ENCODE measurements around the gene IGFBP1. TPM values are rescaled to one million over a fixed set of nuclear protein-coding genes. Genes with fewer than 3 reads are reported as not detected.

Gene IGFBP1
- total RNA-seq, 2 experiments from 2014 or later = not detected

DNA sequence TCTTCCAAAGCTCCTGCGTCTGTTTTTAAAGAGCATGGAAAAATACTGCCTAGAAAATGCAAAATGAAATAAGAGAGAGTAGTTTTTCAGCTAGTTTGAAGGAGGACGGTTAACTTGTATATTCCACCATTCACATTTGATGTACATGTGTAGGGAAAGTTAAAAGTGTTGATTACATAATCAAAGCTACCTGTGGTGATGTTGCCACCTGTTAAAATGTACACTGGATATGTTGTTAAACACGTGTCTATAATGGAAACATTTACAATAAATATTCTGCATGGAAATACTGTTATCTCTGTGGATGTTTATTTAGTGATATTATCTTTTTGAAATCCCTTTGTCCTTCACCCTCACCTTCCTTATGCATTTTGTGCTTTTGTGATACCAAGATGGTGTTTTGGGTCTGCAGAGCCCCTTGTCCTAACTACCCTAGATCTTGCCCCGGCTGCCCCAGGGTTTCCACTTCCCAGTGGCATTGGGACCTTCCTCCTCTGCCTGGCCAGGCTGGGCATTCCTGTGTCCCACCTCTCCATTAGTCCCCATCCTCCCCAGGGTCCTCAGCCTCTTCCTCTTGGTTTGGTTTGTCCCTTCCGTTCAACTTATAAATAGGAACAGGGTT, 5.2 kb downstream of the IGFBP1 start:
- Mint-ChIP-seq H3K4me3 (no peak overlapping the region), H3K36me3 (ENCODE audit: low read depth) (no peaks in the 10 kb centered on the region), H3K4me1 (no peaks in the 10 kb centered on the region), H3K27ac (no peak overlapping the region), H3K27me3 (peaks cover 44% of the 10 kb centered on the region), H3K9me3 (ENCODE audit: low read depth) (no peaks in the 10 kb centered on the region)
- POLR2A ChIA-PET = no interaction called here
- CTCF ChIA-PET = interaction anchor here (1.8 kb wide), 1 partner anchor 9 kb away, joined by 3 read pairs; no protein-coding TSS in a partner anchor
- no peak for DNase-seq
- no peak for ATAC-seq
- intact Hi-C loops (cut with DNase I, micrococcal nuclease) = no loop called here

DNA sequence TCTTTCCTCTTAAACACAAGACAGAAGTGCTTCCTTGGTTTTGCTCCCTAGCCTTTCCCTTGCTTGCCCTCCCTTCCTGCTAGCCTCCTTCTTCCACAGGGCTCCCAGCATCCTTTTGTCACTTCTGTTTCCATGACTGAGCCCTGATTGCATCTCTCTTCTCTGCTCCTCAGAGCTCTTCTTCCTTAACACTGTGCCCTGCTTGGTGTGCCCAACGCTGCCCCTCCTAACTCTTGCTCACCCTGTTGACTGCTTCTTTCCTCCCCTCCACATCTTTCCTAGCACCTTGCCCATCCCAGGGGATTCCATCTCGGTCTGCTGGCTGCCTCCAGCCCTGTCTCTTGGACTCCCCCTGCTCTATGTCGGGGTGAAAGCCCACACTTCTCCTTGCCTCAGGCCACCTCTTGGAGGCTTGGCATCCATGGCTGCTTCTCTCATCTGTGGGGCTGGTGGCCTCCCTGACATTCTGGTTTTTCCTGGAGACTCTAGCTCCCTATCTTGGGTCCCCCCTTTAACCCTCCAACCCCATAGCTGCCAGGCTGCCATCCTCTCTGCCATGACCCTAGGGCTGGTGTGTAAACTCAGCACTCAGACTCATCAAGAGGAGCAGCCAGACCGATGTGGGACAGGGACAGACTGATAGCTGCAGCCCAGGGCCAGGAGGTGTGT, 5.8 kb downstream of the IGFBP1 start:
- DNase-seq = no peak
- CTCF ChIA-PET = interaction anchor here (0.6 to 1.8 kb wide), 2 partner anchors 8 to 17 kb away, joined by 3 read pairs; no protein-coding TSS in a partner anchor
- ATAC-seq = no peak
- H3K4me3 Mint-ChIP-seq = no peak overlapping the region
- intact Hi-C loops (cut with DNase I, micrococcal nuclease) = no loop called here
- POLR2A ChIA-PET = no interaction called here
- H3K36me3 Mint-ChIP-seq (ENCODE audit: low read depth) = no peaks in the 10 kb centered on the region
- no peak overlapping the region for H3K27ac Mint-ChIP-seq
- peaks cover 44% of the 10 kb centered on the region for H3K27me3 Mint-ChIP-seq
- no peaks in the 10 kb centered on the region for H3K4me1 Mint-ChIP-seq
- H3K9me3 Mint-ChIP-seq (ENCODE audit: low read depth) = no peaks in the 10 kb centered on the region

DNA sequence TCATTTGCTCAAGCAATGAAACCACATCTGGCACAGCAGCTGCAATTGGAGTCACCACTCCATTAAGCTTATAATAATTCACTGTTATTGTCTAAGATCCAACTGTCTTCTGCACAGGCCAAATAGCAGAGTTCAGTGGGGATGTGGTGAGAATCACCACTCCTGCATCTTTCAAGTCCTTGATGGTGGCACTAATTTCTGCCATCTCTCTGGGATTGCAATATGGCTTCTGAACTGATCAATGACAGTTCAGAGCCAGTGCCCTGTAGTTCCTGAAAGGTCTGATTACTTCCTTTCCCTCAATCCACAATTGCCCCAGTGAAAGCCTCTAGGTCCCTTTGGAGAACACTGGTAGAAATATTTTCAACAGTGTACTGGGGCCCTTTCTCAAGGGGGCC, 6.4 kb downstream of the IGFBP1 start:
- ATAC-seq (no peak), DNase-seq (no peak)
- CTCF ChIA-PET = interaction anchor here (0.6 kb wide), 1 partner anchor 17 kb away, joined by 3 read pairs; no protein-coding TSS in a partner anchor
- Mint-ChIP-seq H3K4me3 (no peak overlapping the region), H3K27ac (no peak overlapping the region), H3K27me3 (peaks cover 40% of the 10 kb centered on the region), H3K4me1 (no peaks in the 10 kb centered on the region), H3K36me3 (ENCODE audit: low read depth) (no peaks in the 10 kb centered on the region), H3K9me3 (ENCODE audit: low read depth) (no peaks in the 10 kb centered on the region)
- POLR2A ChIA-PET = no interaction called here
- intact Hi-C loops (cut with DNase I, micrococcal nuclease) = no loop called here

DNA sequence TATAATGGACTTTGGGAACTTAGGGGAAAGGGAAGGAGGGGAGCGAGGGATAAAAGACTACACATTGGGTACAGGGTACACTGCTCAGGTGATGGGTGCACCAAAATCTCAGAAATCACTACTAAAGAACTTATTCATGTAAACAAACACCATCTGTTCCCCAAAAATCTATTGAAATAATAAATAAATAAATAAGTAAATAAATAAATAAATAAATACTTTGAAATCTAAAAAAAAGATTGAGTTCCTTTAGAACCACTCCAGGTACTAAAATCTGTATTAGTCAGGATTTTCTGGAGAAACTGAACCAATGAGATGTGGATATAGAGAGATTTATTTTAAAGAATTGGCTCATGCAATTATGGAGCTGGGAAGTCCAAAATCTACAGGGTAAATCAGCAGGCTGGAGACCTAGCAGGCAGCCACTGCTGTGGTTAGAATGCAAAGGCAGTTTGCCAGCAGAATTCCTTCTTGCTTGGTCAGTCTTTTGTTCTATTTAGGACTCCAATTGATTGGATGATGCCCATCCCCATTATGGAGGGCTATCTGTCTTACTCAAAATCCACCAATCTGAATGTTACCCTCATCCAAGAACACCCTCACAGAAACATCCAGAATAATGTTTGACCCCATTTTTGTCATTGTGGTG, 8.9 kb downstream of the IGFBP1 start:
- POLR2A ChIA-PET = no interaction called here
- CTCF ChIA-PET = no interaction called here
- no peak overlapping the region for H3K27ac Mint-ChIP-seq
- peaks cover 39% of the 10 kb centered on the region for H3K27me3 Mint-ChIP-seq
- ATAC-seq = no peak
- no peaks in the 10 kb centered on the region for H3K4me1 Mint-ChIP-seq
- DNase-seq = no peak
- intact Hi-C loops (cut with DNase I, micrococcal nuclease) = no loop called here
- H3K36me3 Mint-ChIP-seq (ENCODE audit: low read depth) = no peaks in the 10 kb centered on the region
- no peak overlapping the region for H3K4me3 Mint-ChIP-seq
- H3K9me3 Mint-ChIP-seq (ENCODE audit: low read depth) = no peaks in the 10 kb centered on the region

GRCh38 chr7:45898222-45898621, 9.9 kb downstream of the IGFBP1 start:
- DNase-seq (no peak), ATAC-seq (no peak)
- Mint-ChIP-seq H3K27ac (no peak overlapping the region), H3K4me3 (no peak overlapping the region), H3K36me3 (ENCODE audit: low read depth) (no peaks in the 10 kb centered on the region), H3K4me1 (no peaks in the 10 kb centered on the region), H3K27me3 (peaks cover 35% of the 10 kb centered on the region), H3K9me3 (ENCODE audit: low read depth) (peaks cover 4% of the 10 kb centered on the region)
- intact Hi-C loops (cut with DNase I, micrococcal nuclease) = no loop called here
- ChIA-PET POLR2A (no interaction called here), CTCF (interaction anchor here (1.9 kb wide), 1 partner anchor 19 kb away, joined by 6 read pairs; no protein-coding TSS in a partner anchor)

DNA sequence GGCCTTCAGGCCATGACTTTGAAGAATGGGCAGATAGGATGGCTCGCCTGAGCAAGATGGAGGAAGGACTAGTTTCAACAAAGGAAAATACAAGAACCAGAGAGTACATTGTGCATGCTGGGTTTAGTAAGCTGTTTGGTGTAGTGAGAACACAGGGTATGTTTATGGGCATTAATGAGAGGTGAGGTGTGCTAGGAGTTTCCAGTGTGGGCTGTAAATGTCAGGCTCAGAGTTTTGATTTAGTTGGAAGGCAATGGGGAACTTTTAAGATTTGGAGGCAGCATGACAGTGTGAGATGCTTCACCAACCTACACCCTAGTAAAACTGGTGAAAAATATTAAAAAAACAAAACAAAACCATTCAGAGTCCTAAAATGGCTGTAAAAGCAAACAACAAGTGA, 13.3 kb downstream of the IGFBP1 start:
- peaks cover 14% of the 10 kb centered on the region for H3K27me3 Mint-ChIP-seq
- CTCF ChIA-PET = no interaction called here
- POLR2A ChIA-PET = no interaction called here
- no peaks in the 10 kb centered on the region for H3K36me3 Mint-ChIP-seq (ENCODE audit: low read depth)
- DNase-seq (no peak), ATAC-seq (no peak)
- no peak overlapping the region for H3K4me3 Mint-ChIP-seq
- H3K9me3 Mint-ChIP-seq (ENCODE audit: low read depth) = peaks cover 6% of the 10 kb centered on the region
- intact Hi-C loops (cut with DNase I, micrococcal nuclease) = no loop called here
- no peak overlapping the region for H3K27ac Mint-ChIP-seq
- H3K4me1 Mint-ChIP-seq = no peaks in the 10 kb centered on the region

DNA sequence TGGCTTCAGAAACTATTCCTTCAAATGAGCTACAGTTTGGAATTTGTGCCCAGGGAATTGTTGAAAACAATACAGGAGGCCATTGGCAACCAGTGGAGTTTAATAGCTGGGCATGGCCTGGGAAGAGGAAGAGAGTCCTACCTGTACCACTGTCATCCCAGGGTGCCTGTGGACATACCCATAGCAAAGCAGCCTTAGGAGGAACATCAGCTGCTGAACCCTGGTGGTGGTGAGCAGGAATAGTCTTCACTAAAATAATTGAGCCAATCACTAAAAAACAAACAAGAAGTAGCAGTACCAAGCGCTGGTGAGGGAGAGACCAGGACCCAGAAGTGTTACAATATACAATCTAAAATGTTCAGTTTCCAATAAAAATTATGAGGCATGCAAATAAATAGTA, 14.5 kb downstream of the IGFBP1 start:
- intact Hi-C loops (cut with DNase I, micrococcal nuclease) = no loop called here
- peaks cover 6% of the 10 kb centered on the region for H3K9me3 Mint-ChIP-seq (ENCODE audit: low read depth)
- H3K4me3 Mint-ChIP-seq = no peak overlapping the region
- ATAC-seq = no peak
- no peaks in the 10 kb centered on the region for H3K36me3 Mint-ChIP-seq (ENCODE audit: low read depth)
- H3K27me3 Mint-ChIP-seq = peaks cover 11% of the 10 kb centered on the region
- no peaks in the 10 kb centered on the region for H3K4me1 Mint-ChIP-seq
- CTCF ChIA-PET = interaction anchor here (1.1 kb wide), 1 partner anchor 10 kb away, joined by 3 read pairs; no protein-coding TSS in a partner anchor
- POLR2A ChIA-PET = no interaction called here
- DNase-seq = no peak
- H3K27ac Mint-ChIP-seq = no peak overlapping the region

DNA sequence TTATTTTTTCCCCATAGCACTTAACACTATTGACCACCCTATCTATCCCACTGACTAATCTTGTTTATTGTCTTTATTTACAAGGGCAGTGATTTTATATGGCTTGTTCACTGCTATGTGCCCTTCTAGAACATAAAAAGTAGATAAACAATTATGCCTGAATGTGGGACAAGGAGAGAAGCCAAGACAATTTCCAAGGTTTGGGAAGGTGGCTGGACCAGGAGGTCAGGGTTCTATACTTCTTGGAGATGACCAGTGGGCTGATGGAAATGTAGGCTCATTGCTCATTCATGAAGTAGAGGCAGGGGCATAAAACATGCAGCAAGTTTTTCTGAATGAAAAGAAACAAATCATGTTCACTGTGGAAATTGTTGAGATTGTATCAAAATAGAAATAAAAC, 21.3 kb downstream of the IGFBP1 start:
- H3K27ac Mint-ChIP-seq = no peak overlapping the region
- ATAC-seq (no peak), DNase-seq (no peak)
- H3K4me3 Mint-ChIP-seq = no peak overlapping the region
- no peaks in the 10 kb centered on the region for H3K9me3 Mint-ChIP-seq (ENCODE audit: low read depth)
- ChIA-PET POLR2A (no interaction called here), CTCF (no interaction called here)
- H3K4me1 Mint-ChIP-seq = no peaks in the 10 kb centered on the region
- intact Hi-C loops (cut with DNase I, micrococcal nuclease) = no loop called here
- H3K36me3 Mint-ChIP-seq (ENCODE audit: low read depth) = no peaks in the 10 kb centered on the region
- H3K27me3 Mint-ChIP-seq = peaks cover 8% of the 10 kb centered on the region

DNA sequence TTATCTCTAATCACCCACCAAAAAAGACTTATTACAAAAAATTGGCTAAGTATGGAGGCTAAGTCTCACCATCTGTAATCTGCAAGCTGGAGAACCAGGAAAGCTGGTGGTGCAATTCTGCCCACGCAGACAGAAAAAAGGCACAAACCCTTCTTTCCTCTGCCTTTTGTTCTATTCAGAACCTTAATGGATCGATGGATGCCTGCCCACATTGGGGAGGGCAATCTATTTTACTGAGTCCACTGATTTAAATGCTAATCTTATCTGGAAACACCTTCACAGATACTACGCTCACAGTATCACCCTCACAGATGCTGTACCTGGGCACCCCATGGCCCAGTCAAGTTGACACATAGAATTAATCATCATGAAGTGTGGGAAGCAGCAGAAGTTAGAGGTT, 22.6 kb downstream of the IGFBP1 start:
- Mint-ChIP-seq H3K27ac (no peak overlapping the region), H3K4me3 (no peak overlapping the region), H3K27me3 (peaks cover 10% of the 10 kb centered on the region), H3K36me3 (ENCODE audit: low read depth) (no peaks in the 10 kb centered on the region), H3K4me1 (no peaks in the 10 kb centered on the region), H3K9me3 (ENCODE audit: low read depth) (no peaks in the 10 kb centered on the region)
- no peak for DNase-seq
- CTCF ChIA-PET = interaction anchor here (0.6 kb wide), 1 partner anchor 11 kb away, joined by 3 read pairs; no protein-coding TSS in a partner anchor
- no peak for ATAC-seq
- POLR2A ChIA-PET = no interaction called here
- intact Hi-C loops (cut with DNase I, micrococcal nuclease) = no loop called here

DNA sequence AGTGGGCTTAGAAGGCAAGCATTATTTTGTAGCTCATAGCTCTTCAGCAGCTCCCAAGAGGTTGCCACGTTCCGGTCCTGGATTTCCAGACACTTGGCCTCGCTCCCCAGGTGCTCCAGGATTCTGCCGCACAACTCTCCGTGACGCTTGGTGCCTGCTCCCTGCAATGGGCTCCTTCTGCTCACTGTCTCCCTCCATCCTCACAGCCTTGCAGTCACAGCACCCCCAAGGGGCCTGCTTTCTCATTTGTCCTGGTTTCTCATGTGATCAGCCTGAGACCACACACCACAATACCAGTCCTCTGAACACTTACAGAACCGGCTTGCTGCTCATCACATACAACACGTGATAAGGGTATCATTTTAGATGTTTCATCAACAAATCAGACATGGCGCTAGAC, 23.0 kb downstream of the IGFBP1 start:
- CTCF ChIA-PET = interaction anchor here (0.6 to 0.7 kb wide), 2 partner anchors 11 to 17 kb away, joined by 3 read pairs; no protein-coding TSS in a partner anchor
- Mint-ChIP-seq H3K9me3 (ENCODE audit: low read depth) (no peaks in the 10 kb centered on the region), H3K4me3 (no peak overlapping the region), H3K4me1 (no peaks in the 10 kb centered on the region), H3K36me3 (ENCODE audit: low read depth) (no peaks in the 10 kb centered on the region), H3K27ac (no peak overlapping the region), H3K27me3 (peaks cover 10% of the 10 kb centered on the region)
- ATAC-seq = no peak
- no peak for DNase-seq
- intact Hi-C loops (cut with DNase I, micrococcal nuclease) = no loop called here
- POLR2A ChIA-PET = no interaction called here

DNA sequence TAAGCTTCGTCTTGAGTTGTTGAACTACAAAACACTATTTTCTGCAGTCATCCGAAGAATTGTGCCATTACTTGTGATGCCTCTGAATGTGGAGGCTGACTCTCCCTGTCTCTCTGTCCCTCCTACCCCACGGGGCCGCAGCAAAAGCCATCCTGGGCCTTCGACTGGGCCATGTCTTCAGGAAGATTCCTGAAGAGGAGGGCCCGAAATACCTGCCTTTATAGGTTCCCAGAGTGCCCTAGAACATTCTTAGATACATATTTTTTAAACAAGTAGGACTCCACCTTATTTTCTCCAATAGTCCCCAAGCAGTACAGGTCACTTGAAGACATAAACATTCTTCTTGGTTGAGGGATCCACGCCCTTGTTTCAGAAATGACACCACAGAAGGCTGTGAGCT, 24.7 kb downstream of the IGFBP1 start:
- POLR2A ChIA-PET = no interaction called here
- CTCF ChIA-PET = interaction anchor here (0.5 to 1.2 kb wide), 3 partner anchors 10 to 1543 kb away, joined by 3 read pairs; no protein-coding TSS in a partner anchor
- intact Hi-C loops (cut with DNase I, micrococcal nuclease) = no loop called here
- H3K9me3 Mint-ChIP-seq (ENCODE audit: low read depth) = no peaks in the 10 kb centered on the region
- peaks cover 19% of the 10 kb centered on the region for H3K27me3 Mint-ChIP-seq
- H3K4me3 Mint-ChIP-seq = no peak overlapping the region
- H3K27ac Mint-ChIP-seq = no peak overlapping the region
- no peaks in the 10 kb centered on the region for H3K4me1 Mint-ChIP-seq
- no peaks in the 10 kb centered on the region for H3K36me3 Mint-ChIP-seq (ENCODE audit: low read depth)
- no peak for DNase-seq
- no peak for ATAC-seq

DNA sequence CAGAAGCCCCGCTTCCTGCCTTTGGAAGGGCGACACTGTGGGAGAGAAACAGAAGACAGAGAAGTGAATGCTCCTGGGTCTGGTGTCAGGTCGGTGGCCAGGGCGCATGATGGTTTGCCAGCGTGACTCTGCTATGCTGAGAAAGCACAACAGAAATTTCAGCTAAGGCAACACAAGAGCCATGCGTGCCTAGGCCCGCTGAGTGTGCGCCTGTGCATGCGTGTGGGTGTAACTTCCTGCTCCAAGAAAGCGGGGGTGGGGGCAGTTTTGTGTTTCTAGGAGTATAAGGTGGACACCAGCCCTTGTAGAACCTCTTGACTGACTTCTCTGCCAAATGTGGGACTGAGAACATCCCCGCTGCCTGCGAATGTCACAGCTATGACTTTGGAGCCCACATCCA, 26.6 kb downstream of the IGFBP1 start:
- ATAC-seq (no peak), DNase-seq (no peak)
- intact Hi-C loops (cut with DNase I, micrococcal nuclease) = loop anchor here in 1 of 2 experiments (5.0 kb wide), 1 partner anchor 1902 kb away; no protein-coding TSS in a partner anchor
- CTCF ChIA-PET = interaction anchor here (0.7 kb wide), 1 partner anchor 1188 kb away, joined by 3 read pairs; no protein-coding TSS in a partner anchor
- peaks cover 36% of the 10 kb centered on the region for H3K27me3 Mint-ChIP-seq
- no peak overlapping the region for H3K27ac Mint-ChIP-seq
- H3K9me3 Mint-ChIP-seq (ENCODE audit: low read depth) = no peaks in the 10 kb centered on the region
- H3K4me1 Mint-ChIP-seq = no peaks in the 10 kb centered on the region
- POLR2A ChIA-PET = no interaction called here
- no peak overlapping the region for H3K4me3 Mint-ChIP-seq
- H3K36me3 Mint-ChIP-seq (ENCODE audit: low read depth) = no peaks in the 10 kb centered on the region
